HL-60 (cell line): Measurements from ENCODE around the gene PRKD2.

Experiments
- DNase-seq, 2 experiments: peaks; one replicate each; pipeline ENCODE4 v3.0.0-alpha.2; 2010 to 2020; ENCODE audit warnings: low read depth in 1 of 2, low spot score in 1 of 2
- H3K27ac ChIP-seq: fragments of 250-450 bp; sonication (Bioruptor Pico); replicated peaks from 2 replicates; pipeline ENCODE4 v1.5.1; 2020; ENCODE audit warnings: mild to moderate bottlenecking, moderate library complexity
- H3K27me3 ChIP-seq: fragments of 250-450 bp; sonication (Bioruptor Pico); 2 replicates; pipeline ENCODE4 v1.5.1; 2021; ENCODE audit warnings: mild to moderate bottlenecking, moderate library complexity; ENCODE audit not compliant: insufficient read depth, poor library complexity, severe bottlenecking
- H3K4me3 ChIP-seq: replicated peaks from 2 replicates; pipeline ENCODE4 v1.5.1; 2011; ENCODE audit warnings: mild to moderate bottlenecking, control low read depth, low read length; ENCODE audit not compliant: insufficient read depth
- CTCF ChIP-seq: IDR thresholded peaks from one replicate; pipeline ENCODE4 v1.5.1; 2011; ENCODE audit warnings: low read length, control low read depth, inconsistent platforms; ENCODE audit not compliant: insufficient read depth
- GABPA ChIP-seq: IDR thresholded peaks from 2 replicates; pipeline ENCODE4 v1.6.1; 2012; ENCODE audit warnings: low read depth
- POLR2AphosphoS5 ChIP-seq: IDR thresholded peaks from 2 replicates; pipeline ENCODE4 v1.6.1; 2012; ENCODE audit warnings: low read depth
- REST ChIP-seq: IDR thresholded peaks from 2 replicates; pipeline ENCODE4 v1.6.1; 2012; ENCODE audit warnings: low read depth; ENCODE audit not compliant: insufficient replicate concordance
- SPI1 ChIP-seq: IDR thresholded peaks from 2 replicates; pipeline ENCODE4 v1.6.1; 2012; ENCODE audit warnings: low read depth, mild to moderate bottlenecking, borderline replicate concordance

The PRKD2 gene

GRCh38 chr19:46726551-46726950 is 9.6 kb upstream of the PRKD2 start:
- Histone ChIP-seq H3K27ac (no peak overlapping the region), H3K4me3 (no peak overlapping the region), H3K27me3 (no peaks in the 10 kb centered on the region)
- DNase-seq = no peak
- TF ChIP-seq SPI1 = no peak
- no peak for TF ChIP-seq REST
- no peak for TF ChIP-seq POLR2AphosphoS5
- TF ChIP-seq CTCF = no peak
- no peak for TF ChIP-seq GABPA

- TF ChIP-seq REST = no peak
- TF ChIP-seq GABPA = no peak
- no peak for TF ChIP-seq SPI1
- no peak for TF ChIP-seq POLR2AphosphoS5
- TF ChIP-seq CTCF = no peak
- no peak for DNase-seq
- no peak overlapping the region for H3K4me3 ChIP-seq
These were observed 9.0 kb upstream of the PRKD2 start for GRCh38 chr19:46725859-46726393.

GRCh38 chr19:46725036-46725820 is 8.3 kb upstream of the PRKD2 start:
- DNase-seq = no peak
- Histone ChIP-seq H3K4me3 (no peak overlapping the region), H3K27me3 (no peaks in the 10 kb centered on the region), H3K27ac (no peak overlapping the region)
- TF ChIP-seq GABPA = no peak
- TF ChIP-seq REST = no peak
- TF ChIP-seq CTCF = no peak
- no peak for TF ChIP-seq SPI1

More at GRCh38 chr19:46725859-46726393, 9.0 kb upstream of the PRKD2 start:
- Histone ChIP-seq H3K27me3 (no peaks in the 10 kb centered on the region), H3K27ac (no peak overlapping the region)
